Measurements from ENCODE around the gene ARHGAP12. TPM values are rescaled to one million over a fixed set of nuclear protein-coding genes. Genes with fewer than 3 reads are reported as not detected.

The ARHGAP12 gene
- total and polyA plus RNA-seq, 2 donors (not counting 3 experiments of a cell fraction or from before 2014, with no cell fraction given), result 5.8 to 19.3 TPM

DNA sequence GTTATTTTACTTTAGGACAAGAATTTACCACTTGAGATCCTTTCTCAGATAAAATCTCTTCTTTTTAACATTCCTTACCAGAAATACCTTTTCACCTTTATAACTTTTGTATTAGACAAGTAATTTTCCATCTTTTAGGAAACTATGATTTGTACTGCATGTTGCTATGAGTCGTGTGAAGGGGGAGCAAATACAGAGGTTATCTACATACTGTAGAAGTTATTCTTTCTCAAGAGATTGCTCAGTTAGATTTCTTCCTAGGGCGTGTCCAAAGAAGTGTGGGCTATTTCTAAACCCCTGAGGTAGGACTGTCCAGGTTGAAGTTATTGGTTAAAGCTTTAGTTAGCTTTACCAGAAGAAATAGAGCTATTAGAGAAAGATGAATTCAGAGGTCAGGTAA is 30.2 kb upstream of the ARHGAP12 start:
- POLR2A ChIA-PET, result no interaction called here

DNA sequence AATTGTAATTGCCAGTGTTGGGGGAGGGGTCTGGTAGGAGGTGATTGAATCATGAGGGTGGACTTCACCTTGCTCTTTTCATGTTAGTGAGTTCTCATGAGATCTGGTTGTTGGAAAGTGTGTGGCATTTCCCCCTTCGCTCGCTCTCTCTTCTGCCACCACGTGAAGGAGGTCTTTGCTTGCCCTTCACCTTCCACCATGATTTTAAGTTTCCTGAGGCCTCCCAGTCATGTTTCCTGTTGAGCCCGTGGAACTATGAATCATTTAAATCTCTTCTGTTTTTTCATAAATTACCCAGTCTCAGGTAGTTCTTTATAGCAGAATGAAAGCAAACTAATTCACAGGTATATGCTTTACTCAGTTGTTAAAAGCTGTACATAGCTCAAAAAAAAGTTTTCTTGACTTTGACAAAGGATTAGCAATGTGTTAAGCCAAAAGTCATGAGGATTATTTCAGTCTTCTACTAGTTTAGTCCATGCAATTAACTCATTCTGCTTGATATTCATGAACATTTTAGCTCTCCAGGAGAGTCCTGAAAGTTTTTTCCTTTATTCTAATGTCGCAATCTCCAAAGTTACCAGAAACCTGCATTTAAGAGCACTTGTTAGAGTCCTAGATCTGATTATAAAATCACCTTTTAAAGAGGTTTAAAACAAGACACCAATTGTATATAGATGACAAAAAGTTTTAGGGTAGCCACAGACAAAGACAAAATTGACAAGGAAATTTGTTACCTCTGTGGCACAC is 27.7 kb upstream of the ARHGAP12 start:
- no peak overlapping the region for H3K4me3 ChIP-seq (replicated peaks in 1 of 3; ENCODE audit: insufficient read depth in 1 of 3, low read depth in 1 of 3, low read length in 3 of 3)
- peaks cover 12% of the 10 kb centered on the region for H3K4me1 ChIP-seq (ENCODE audit: control insufficient read depth, extremely low read depth, insufficient read depth, low read length)
- dilution Hi-C loops (cut with MboI; ENCODE audit: extremely low pct_ligation_motif_present, low sequenced_read_pairs), result no loop called here
- CTCF ChIA-PET, result interaction anchor here (1.0 to 1.5 kb wide), 3 partner anchors 8 to 26 kb away, joined by 3 to 4 read pairs (median 3); no protein-coding TSS in a partner anchor
- peak; percentile 47 for DNase-seq (ENCODE audit: low read depth, low spot score)
- H3K27ac ChIP-seq (ENCODE audit: insufficient read depth, low read depth, low read length), result no peak overlapping the region
- no peak overlapping the region for H2AFZ ChIP-seq (ENCODE audit: low read depth, low read length)
- no peaks in the 10 kb centered on the region for H3K36me3 ChIP-seq (ENCODE audit: control insufficient read depth in 2 of 2, extremely low read depth in 1 of 2, insufficient read depth in 2 of 2, low read length in 2 of 2)
- no peaks in the 10 kb centered on the region for H3K79me2 ChIP-seq (ENCODE audit: control insufficient read depth, insufficient read depth, low read length)
- H3K4me2 ChIP-seq (ENCODE audit: insufficient read depth, low read length), result peak overlapping the region; percentile 6
- no peaks in the 10 kb centered on the region for H3K27me3 ChIP-seq (ENCODE audit: control insufficient read depth in 2 of 2, insufficient read depth in 2 of 2, low read length in 2 of 2)
- FAIRE-seq, result peak; percentile 53
- intact Hi-C loops (cut with micrococcal nuclease), result no loop called here
- peak; percentile 61 for TF ChIP-seq FOS (IDR thresholded peaks at IDR 0.05; ENCODE audit: borderline replicate concordance, insufficient read depth, low read length)
- no peak for TF ChIP-seq EZH2 (IDR thresholded peaks at IDR 0.05; ENCODE audit: borderline replicate concordance, low read depth, low read length, severe bottlenecking)
- no peak for TF ChIP-seq JUN (IDR thresholded peaks at IDR 0.05; ENCODE audit: borderline replicate concordance, insufficient read depth, insufficient read length, low read depth)
- H3K9ac ChIP-seq (replicated peaks; ENCODE audit: extremely low read depth, insufficient read depth, low read length), result no peak overlapping the region
- BruUV-seq (replicated peaks), result no TSS peak
- no peaks in the 10 kb centered on the region for H3K9me1 ChIP-seq (replicated peaks; ENCODE audit: control insufficient read depth, extremely low read depth, insufficient read depth, low read length)
- H3K9me3 ChIP-seq (replicated peaks; ENCODE audit: control insufficient read depth, insufficient read depth, low read length), result no peaks in the 10 kb centered on the region
- POLR2A ChIA-PET, result no interaction called here
- H4K20me1 ChIP-seq (replicated peaks; ENCODE audit: control insufficient read depth, extremely low read depth, insufficient read depth, low read length), result no peaks in the 10 kb centered on the region

More for the DNA sequence above, 30.2 kb upstream of the ARHGAP12 start:
- CTCF ChIA-PET, result interaction anchor here (0.7 kb wide), 1 partner anchor 9 kb away, joined by 3 read pairs; no protein-coding TSS in a partner anchor
- Histone ChIP-seq H3K36me3 (ENCODE audit: control insufficient read depth in 2 of 2, extremely low read depth in 1 of 2, insufficient read depth in 2 of 2, low read length in 2 of 2) (no peaks in the 10 kb centered on the region), H4K20me1 (replicated peaks; ENCODE audit: control insufficient read depth, extremely low read depth, insufficient read depth, low read length) (no peaks in the 10 kb centered on the region), H3K4me3 (replicated peaks in 1 of 3; ENCODE audit: insufficient read depth in 1 of 3, low read depth in 1 of 3, low read length in 3 of 3) (no peak overlapping the region), H3K4me2 (ENCODE audit: insufficient read depth, low read length) (no peak overlapping the region), H3K9me1 (replicated peaks; ENCODE audit: control insufficient read depth, extremely low read depth, insufficient read depth, low read length) (no peaks in the 10 kb centered on the region), H2AFZ (ENCODE audit: low read depth, low read length) (no peak overlapping the region), H3K9ac (replicated peaks; ENCODE audit: extremely low read depth, insufficient read depth, low read length) (no peak overlapping the region), H3K27ac (ENCODE audit: insufficient read depth, low read depth, low read length) (no peak overlapping the region), H3K4me1 (ENCODE audit: control insufficient read depth, extremely low read depth, insufficient read depth, low read length) (peaks cover 6% of the 10 kb centered on the region), H3K27me3 (ENCODE audit: control insufficient read depth in 2 of 2, insufficient read depth in 2 of 2, low read length in 2 of 2) (no peaks in the 10 kb centered on the region), H3K9me3 (replicated peaks; ENCODE audit: control insufficient read depth, insufficient read depth, low read length) (no peaks in the 10 kb centered on the region), H3K79me2 (ENCODE audit: control insufficient read depth, insufficient read depth, low read length) (no peaks in the 10 kb centered on the region)
- intact Hi-C loops (cut with micrococcal nuclease) (no loop called here), dilution Hi-C loops (cut with MboI; ENCODE audit: extremely low pct_ligation_motif_present, low sequenced_read_pairs) (no loop called here)
- FAIRE-seq (no peak), DNase-seq (ENCODE audit: low read depth, low spot score) (no peak)
- TF ChIP-seq FOS (IDR thresholded peaks at IDR 0.05; ENCODE audit: borderline replicate concordance, insufficient read depth, low read length), result no peak
- TF ChIP-seq JUN (IDR thresholded peaks at IDR 0.05; ENCODE audit: borderline replicate concordance, insufficient read depth, insufficient read length, low read depth), result no peak
- no TSS peak for BruUV-seq (replicated peaks)

Data from endothelial cell of umbilical vein (primary cell).